Activated CD8-positive, alpha-beta T cell treated with anti-CD3 and anti-CD28 coated beads for 36 hours (primary cell): ENCODE data around the gene PTPRN2. TPM values are rescaled to one million over a fixed set of nuclear protein-coding genes. Genes with fewer than 3 reads are reported as not detected.

ENCODE experiments used
- ATAC-seq: fragments of 200-7000 bp; cut with Tn5 transposase; one replicate; pipeline ENCODE4 v1.10.0; 2021; ENCODE audit warnings: mild to moderate bottlenecking, moderate library complexity
- CTCF ChIA-PET: fragments of 350-600 bp; sonication (Branson Sonifier 250); formaldehyde crosslinking; loops from one replicate; lab custom pipeline; 2021; ENCODE audit warnings: antibody characterized with exemption; lab: Charles Lee
- POLR2A ChIA-PET: fragments of 350-600 bp; sonication (Branson Sonifier 250); formaldehyde crosslinking; loops from one replicate; lab custom pipeline; 2021; ENCODE audit warnings: antibody characterized with exemption; lab: Charles Lee
- DNase-seq: peaks from one replicate; pipeline ENCODE4 v3.0.0-alpha.2; 2020
- H3K27ac Mint-ChIP-seq: one replicate; pipeline ENCODE4 v1.8.0; 2021; ENCODE audit warnings: mild to moderate bottlenecking, mixed read lengths
- H3K27me3 Mint-ChIP-seq: one replicate; pipeline ENCODE4 v1.8.0; 2021; ENCODE audit warnings: mixed read lengths
- H3K36me3 Mint-ChIP-seq: one replicate; pipeline ENCODE4 v1.8.0; 2021; ENCODE audit warnings: low read depth, mixed read lengths
- H3K4me1 Mint-ChIP-seq: one replicate; pipeline ENCODE4 v1.8.0; 2021; ENCODE audit warnings: low read depth, mixed read lengths
- H3K4me3 Mint-ChIP-seq: one replicate; pipeline ENCODE4 v1.8.0; 2021; ENCODE audit warnings: mild to moderate bottlenecking, moderate library complexity, mixed read lengths
- H3K9me3 Mint-ChIP-seq: one replicate; pipeline ENCODE4 v1.8.0; 2021; ENCODE audit warnings: mixed read lengths
- intact Hi-C: fragments of 100-400 bp; cut with micrococcal nuclease; formaldehyde crosslinking; loops from one replicate; pipeline ENCODE4 v1.10.0; 2022
- total RNA-seq, 2 experiments: library from RNA; stranded (reverse); gene quantifications; one replicate each; pipeline ENCODE4 v1.2.3, GENCODE V29; 2021
- TF ChIP-seq, protein P1 (sequence below): fragments of 200-600 bp; IDR thresholded peaks from one replicate; pipeline ENCODE4 v1.8.0; 2022; ENCODE audit warnings: antibody characterized with exemption, mild to moderate bottlenecking

The PTPRN2 gene
- total RNA-seq, 2 experiments from 2014 or later, result 0.49 to 0.65 TPM

DNA sequence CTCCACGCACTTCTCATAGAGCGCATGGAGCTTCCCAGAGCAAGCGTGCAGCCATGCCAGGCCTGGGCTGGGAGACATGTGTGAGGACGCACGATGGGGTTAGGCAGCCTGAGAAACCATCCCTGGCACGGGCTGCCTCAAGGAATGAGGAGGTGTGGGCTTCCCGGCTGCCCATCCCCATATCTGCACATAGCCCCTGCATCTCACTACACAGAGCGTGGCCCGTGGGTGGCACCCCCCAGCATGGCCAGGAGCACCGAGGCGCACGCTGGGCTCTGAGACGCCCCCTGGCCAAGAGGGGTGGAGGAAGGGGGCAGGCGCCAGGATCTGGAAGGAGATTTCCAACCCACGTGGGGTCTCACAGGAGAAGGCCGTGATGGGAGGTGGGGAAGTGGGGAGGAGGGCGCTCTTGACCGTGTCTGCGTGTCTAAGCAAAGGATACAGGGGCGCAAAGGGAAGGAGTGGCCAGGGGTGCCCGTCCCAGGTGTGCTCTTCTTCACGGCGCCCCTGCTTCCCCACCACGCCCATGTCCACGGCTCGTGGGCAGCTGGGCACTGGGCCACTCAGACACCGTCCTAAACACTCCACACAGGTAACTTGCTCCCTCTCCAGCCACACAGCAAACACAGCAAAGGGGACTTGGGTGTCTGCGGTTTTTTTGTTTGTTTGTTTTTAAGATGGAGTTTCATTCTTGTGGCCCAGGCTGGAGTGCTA is 340.5 kb downstream of the PTPRN2 start:
- H3K4me1 Mint-ChIP-seq, result no peaks in the 10 kb centered on the region
- H3K9me3 Mint-ChIP-seq, result no peaks in the 10 kb centered on the region
- intact Hi-C loops, result no loop called here
- POLR2A ChIA-PET, result no interaction called here
- CTCF ChIA-PET, result no interaction called here
- no peak overlapping the region for H3K4me3 Mint-ChIP-seq
- H3K27ac Mint-ChIP-seq, result no peak overlapping the region
- peaks cover 3% of the 10 kb centered on the region for H3K27me3 Mint-ChIP-seq
- no peaks in the 10 kb centered on the region for H3K36me3 Mint-ChIP-seq
- DNase-seq, result no peak
- ATAC-seq, result no peak
- TF ChIP-seq, protein P1, sequence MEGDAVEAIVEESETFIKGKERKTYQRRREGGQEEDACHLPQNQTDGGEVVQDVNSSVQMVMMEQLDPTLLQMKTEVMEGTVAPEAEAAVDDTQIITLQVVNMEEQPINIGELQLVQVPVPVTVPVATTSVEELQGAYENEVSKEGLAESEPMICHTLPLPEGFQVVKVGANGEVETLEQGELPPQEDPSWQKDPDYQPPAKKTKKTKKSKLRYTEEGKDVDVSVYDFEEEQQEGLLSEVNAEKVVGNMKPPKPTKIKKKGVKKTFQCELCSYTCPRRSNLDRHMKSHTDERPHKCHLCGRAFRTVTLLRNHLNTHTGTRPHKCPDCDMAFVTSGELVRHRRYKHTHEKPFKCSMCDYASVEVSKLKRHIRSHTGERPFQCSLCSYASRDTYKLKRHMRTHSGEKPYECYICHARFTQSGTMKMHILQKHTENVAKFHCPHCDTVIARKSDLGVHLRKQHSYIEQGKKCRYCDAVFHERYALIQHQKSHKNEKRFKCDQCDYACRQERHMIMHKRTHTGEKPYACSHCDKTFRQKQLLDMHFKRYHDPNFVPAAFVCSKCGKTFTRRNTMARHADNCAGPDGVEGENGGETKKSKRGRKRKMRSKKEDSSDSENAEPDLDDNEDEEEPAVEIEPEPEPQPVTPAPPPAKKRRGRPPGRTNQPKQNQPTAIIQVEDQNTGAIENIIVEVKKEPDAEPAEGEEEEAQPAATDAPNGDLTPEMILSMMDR, result no peak

DNA sequence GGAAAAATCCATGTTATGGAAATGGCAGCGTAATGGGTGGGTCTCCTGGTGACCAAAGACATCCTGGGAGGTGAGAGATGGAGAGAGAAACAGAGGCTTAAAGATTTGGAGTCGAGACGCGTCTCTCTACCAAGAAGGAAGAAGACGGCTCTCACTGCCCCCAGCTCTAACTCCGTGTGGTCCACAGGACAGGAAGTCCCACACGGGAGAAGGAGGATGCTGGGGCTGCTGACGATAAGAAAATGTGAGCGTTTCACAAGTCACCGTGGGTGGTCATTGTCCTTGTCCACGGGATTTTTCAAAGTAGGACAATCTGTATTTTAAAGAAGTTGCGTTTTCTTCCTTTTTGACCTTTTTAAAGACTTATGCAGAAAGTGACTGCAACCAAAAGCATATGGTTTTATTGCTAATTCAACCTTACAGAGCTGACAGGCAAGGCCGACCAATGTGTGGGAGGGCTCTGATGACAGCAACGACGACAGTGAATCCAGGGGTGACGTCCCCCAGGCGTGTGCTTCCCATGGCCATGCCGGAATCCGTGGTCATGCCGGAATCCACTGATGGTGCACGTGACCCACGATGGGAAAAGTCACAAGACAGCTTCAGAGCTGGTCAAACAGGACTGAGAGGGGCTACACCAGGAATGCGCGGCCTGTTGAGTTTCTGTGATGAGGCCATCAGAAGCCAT is 341.2 kb downstream of the PTPRN2 start:
- intact Hi-C loops, result no loop called here
- Mint-ChIP-seq H3K4me1 (no peaks in the 10 kb centered on the region), H3K4me3 (no peak overlapping the region), H3K9me3 (no peaks in the 10 kb centered on the region), H3K27ac (no peak overlapping the region), H3K36me3 (no peaks in the 10 kb centered on the region), H3K27me3 (peaks cover 3% of the 10 kb centered on the region)
- TF ChIP-seq, protein P1, result no peak
- ChIA-PET CTCF (no interaction called here), POLR2A (no interaction called here)
- DNase-seq (no peak), ATAC-seq (no peak)

DNA sequence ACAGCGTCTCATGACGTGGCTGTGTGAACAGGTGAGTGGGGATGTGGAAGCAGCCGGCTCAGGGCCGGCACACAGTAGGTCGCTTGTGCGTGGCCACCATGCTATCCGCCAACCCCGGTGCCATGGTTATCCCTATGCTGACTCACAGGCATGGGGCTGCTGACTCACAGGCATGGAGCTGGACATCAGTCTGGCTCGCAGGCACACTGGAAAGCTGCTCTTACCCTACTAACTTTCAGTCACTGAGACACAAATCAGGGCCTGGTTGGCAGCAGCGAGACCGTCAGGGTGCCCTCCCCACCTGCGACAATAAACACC is 341.9 kb downstream of the PTPRN2 start:
- CTCF ChIA-PET, result no interaction called here
- H3K36me3 Mint-ChIP-seq, result no peaks in the 10 kb centered on the region
- DNase-seq (no peak), ATAC-seq (no peak)
- TF ChIP-seq, protein P1, result no peak
- H3K27me3 Mint-ChIP-seq, result peaks cover 3% of the 10 kb centered on the region
- no peak overlapping the region for H3K4me3 Mint-ChIP-seq
- H3K4me1 Mint-ChIP-seq, result no peaks in the 10 kb centered on the region
- no peak overlapping the region for H3K27ac Mint-ChIP-seq
- POLR2A ChIA-PET, result no interaction called here
- H3K9me3 Mint-ChIP-seq, result no peaks in the 10 kb centered on the region
- intact Hi-C loops, result no loop called here

DNA sequence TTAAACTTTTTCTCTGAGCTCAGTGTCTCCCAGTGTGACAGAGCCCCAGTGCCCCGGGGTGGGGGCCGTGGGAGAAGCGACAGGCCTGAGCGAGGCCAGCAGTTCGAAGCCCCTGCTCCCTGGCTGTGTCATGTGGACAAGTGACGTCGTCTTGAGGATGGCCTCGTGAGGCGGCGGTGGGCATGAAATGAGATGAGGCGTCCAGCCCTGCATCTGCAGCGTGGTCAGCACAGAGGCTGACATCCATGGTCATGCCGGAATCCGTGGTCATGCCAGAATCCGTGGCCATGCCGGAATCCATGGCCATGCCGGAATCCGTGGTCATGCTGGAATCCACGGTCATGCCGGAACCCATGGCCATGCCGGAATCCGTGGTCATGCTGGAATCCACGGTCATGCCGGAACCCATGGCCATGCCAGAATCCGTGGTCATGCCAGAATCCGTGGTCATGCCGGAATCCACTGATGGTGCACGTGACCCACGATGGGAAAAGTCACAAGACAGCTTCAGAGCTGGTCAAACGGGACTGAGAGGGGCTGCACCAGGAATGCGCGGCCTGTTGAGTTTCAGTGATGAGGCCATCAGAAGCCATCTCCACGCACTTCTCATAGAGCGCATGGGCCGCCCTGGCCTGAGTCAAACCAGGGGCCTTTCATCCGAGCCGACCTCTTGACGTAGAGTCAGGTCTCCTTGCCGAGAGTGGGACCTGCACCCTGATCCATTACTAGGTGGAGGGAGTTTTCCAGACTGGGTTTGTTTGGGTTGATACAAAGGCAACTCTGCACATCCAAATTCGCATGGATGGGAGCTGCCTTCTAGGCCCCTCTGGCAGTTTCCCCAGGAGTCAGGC is 342.5 kb downstream of the PTPRN2 start:
- Mint-ChIP-seq H3K27ac (no peak overlapping the region), H3K27me3 (peaks cover 3% of the 10 kb centered on the region), H3K4me1 (no peaks in the 10 kb centered on the region), H3K36me3 (no peaks in the 10 kb centered on the region), H3K9me3 (no peaks in the 10 kb centered on the region), H3K4me3 (no peak overlapping the region)
- intact Hi-C loops, result no loop called here
- ChIA-PET POLR2A (no interaction called here), CTCF (no interaction called here)
- TF ChIP-seq, protein P1, result no peak
- ATAC-seq (no peak), DNase-seq (no peak)

DNA sequence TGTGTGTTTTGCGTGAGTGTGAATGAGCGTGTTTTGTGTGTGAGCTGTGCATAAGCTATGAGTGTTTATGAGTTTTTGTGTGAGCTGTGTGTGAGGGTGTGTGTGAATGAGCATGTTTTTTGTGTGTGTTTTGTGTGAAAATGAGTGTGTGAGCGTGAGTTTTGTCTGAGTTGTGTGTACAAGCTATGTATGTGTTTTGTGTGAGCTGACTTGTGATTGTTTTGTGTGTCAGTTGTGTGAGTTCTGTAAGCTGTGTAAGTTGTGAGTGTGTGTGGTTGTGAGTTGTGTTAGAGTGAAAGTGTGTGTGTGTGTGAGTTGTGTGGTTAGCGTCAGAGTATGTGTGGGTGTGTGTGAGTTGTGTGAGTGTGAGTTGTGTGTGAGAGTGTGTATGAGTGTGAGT is 343.2 kb downstream of the PTPRN2 start:
- Mint-ChIP-seq H3K27me3 (peaks cover 3% of the 10 kb centered on the region), H3K4me1 (no peaks in the 10 kb centered on the region)
- CTCF ChIA-PET, result no interaction called here

More for the DNA sequence above, 343.2 kb downstream of the PTPRN2 start:
- Mint-ChIP-seq H3K9me3 (no peaks in the 10 kb centered on the region), H3K4me3 (no peak overlapping the region), H3K36me3 (no peaks in the 10 kb centered on the region), H3K27ac (no peak overlapping the region)
- POLR2A ChIA-PET, result no interaction called here
- TF ChIP-seq, protein P1, result no peak
- intact Hi-C loops, result no loop called here
- ATAC-seq, result no peak
- no peak for DNase-seq
